Activated naive CD4-positive, alpha-beta T cell treated with anti-CD3 and anti-CD28 coated beads, Interleukin-2, amount 50 U/mL, for 72 hours (primary cell): ENCODE results near the gene TMEM37. TPM values are rescaled to one million over a fixed set of nuclear protein-coding genes. Genes with fewer than 3 reads are reported as not detected.

ENCODE experiments used
- ATAC-seq, 2 donors: fragments of 150-1000 bp; cut with Tn5 transposase; 2 replicates each; pipeline ENCODE4 v1.10.0; 2021; ENCODE audit warnings: mild to moderate bottlenecking in 2 of 2, moderate library complexity in 2 of 2
- DNase-seq, 2 donors: peaks; one replicate each; pipeline ENCODE4 v3.0.0; 2021 to 2022; ENCODE audit warnings: low spot score in 2 of 2
- H3K27ac Mint-ChIP-seq, 2 donors: one replicate each; pipeline ENCODE4 v1.8.0; 2022; ENCODE audit warnings: mild to moderate bottlenecking in 2 of 2, mixed read lengths in 2 of 2
- H3K36me3 Mint-ChIP-seq, 2 donors: one replicate each; pipeline ENCODE4 v1.8.0; 2022; ENCODE audit warnings: mixed read lengths in 2 of 2
- H3K9me3 Mint-ChIP-seq, 2 donors: one replicate each; pipeline ENCODE4 v1.8.0; 2022; ENCODE audit warnings: mixed read lengths in 2 of 2
- total RNA-seq, 2 donors: library from RNA; stranded (reverse); gene quantifications; one replicate each; pipeline ENCODE4 v1.2.3, GENCODE V29; 2022

TMEM37 gene
- total RNA-seq, 2 donors from 2014 or later: not detected

- Mint-ChIP-seq H3K27ac (no peak overlapping the region), H3K9me3 (no peaks in the 10 kb centered on the region), H3K36me3 (no peaks in the 10 kb centered on the region)
- ATAC-seq: no peak
- no peak for DNase-seq
Measured at GRCh38 chr2:119463990-119464389, 32.3 kb downstream of the TMEM37 start.

- ATAC-seq (no peak), DNase-seq (no peak)
- Mint-ChIP-seq H3K9me3 (no peaks in the 10 kb centered on the region), H3K27ac (no peak overlapping the region), H3K36me3 (no peaks in the 10 kb centered on the region)
Measured at GRCh38 chr2:119464981-119465380, 33.3 kb downstream of the TMEM37 start.

- no peaks in the 10 kb centered on the region for H3K9me3 Mint-ChIP-seq
- no peak overlapping the region for H3K27ac Mint-ChIP-seq
- ATAC-seq: no peak
- no peak for DNase-seq
- no peaks in the 10 kb centered on the region for H3K36me3 Mint-ChIP-seq
Measured at GRCh38 chr2:119465687-119466086, 34.0 kb downstream of the TMEM37 start.

GRCh38 chr2:119466373-119466772, 34.7 kb downstream of the TMEM37 start:
- no peak for ATAC-seq
- no peak for DNase-seq
- Mint-ChIP-seq H3K9me3 (no peaks in the 10 kb centered on the region), H3K36me3 (no peaks in the 10 kb centered on the region), H3K27ac (no peak overlapping the region)

GRCh38 chr2:119468154-119468955, 36.7 kb downstream of the TMEM37 start:
- H3K9me3 Mint-ChIP-seq: no peaks in the 10 kb centered on the region
- no peak for ATAC-seq

GRCh38 chr2:119469131-119469530, 37.5 kb downstream of the TMEM37 start:
- no peak for ATAC-seq
- no peak overlapping the region for H3K27ac Mint-ChIP-seq
- H3K36me3 Mint-ChIP-seq: no peaks in the 10 kb centered on the region
- no peak for DNase-seq
- H3K9me3 Mint-ChIP-seq: no peaks in the 10 kb centered on the region

More at GRCh38 chr2:119468154-119468955, 36.7 kb downstream of the TMEM37 start:
- DNase-seq: no peak
- H3K27ac Mint-ChIP-seq: no peak overlapping the region
- H3K36me3 Mint-ChIP-seq: no peaks in the 10 kb centered on the region

GRCh38 chr2:119469661-119470297, 38.1 kb downstream of the TMEM37 start:
- DNase-seq: no peak
- Mint-ChIP-seq H3K36me3 (no peaks in the 10 kb centered on the region), H3K27ac (no peak overlapping the region), H3K9me3 (no peaks in the 10 kb centered on the region)
- ATAC-seq: no peak

GRCh38 chr2:119472749-119473148, 41.1 kb downstream of the TMEM37 start:
- DNase-seq (no peak), ATAC-seq (no peak)

GRCh38 chr2:119473621-119474370, 42.1 kb downstream of the TMEM37 start:
- H3K36me3 Mint-ChIP-seq: no peaks in the 10 kb centered on the region

More at GRCh38 chr2:119472749-119473148, 41.1 kb downstream of the TMEM37 start:
- no peaks in the 10 kb centered on the region for H3K36me3 Mint-ChIP-seq
- H3K9me3 Mint-ChIP-seq: no peaks in the 10 kb centered on the region
- H3K27ac Mint-ChIP-seq: no peak overlapping the region

GRCh38 chr2:119474371-119475224, 42.9 kb downstream of the TMEM37 start:
- Mint-ChIP-seq H3K36me3 (no peaks in the 10 kb centered on the region), H3K27ac (no peak overlapping the region), H3K9me3 (no peaks in the 10 kb centered on the region)
- DNase-seq (no peak), ATAC-seq (no peak)

More at GRCh38 chr2:119473621-119474370, 42.1 kb downstream of the TMEM37 start:
- no peaks in the 10 kb centered on the region for H3K9me3 Mint-ChIP-seq
- H3K27ac Mint-ChIP-seq: no peak overlapping the region
- ATAC-seq (no peak), DNase-seq (no peak)

GRCh38 chr2:119475225-119475856, 43.7 kb downstream of the TMEM37 start:
- no peaks in the 10 kb centered on the region for H3K36me3 Mint-ChIP-seq
- no peak overlapping the region for H3K27ac Mint-ChIP-seq
- no peaks in the 10 kb centered on the region for H3K9me3 Mint-ChIP-seq
- no peak for DNase-seq
- no peak for ATAC-seq

- DNase-seq (no peak), ATAC-seq (no peak)
- Mint-ChIP-seq H3K36me3 (no peaks in the 10 kb centered on the region), H3K9me3 (no peaks in the 10 kb centered on the region), H3K27ac (no peak overlapping the region)
Measured at GRCh38 chr2:119475857-119476244, 44.2 kb downstream of the TMEM37 start.

GRCh38 chr2:119476301-119477112, 44.9 kb downstream of the TMEM37 start:
- Mint-ChIP-seq H3K36me3 (no peaks in the 10 kb centered on the region), H3K27ac (no peak overlapping the region), H3K9me3 (no peaks in the 10 kb centered on the region)
- ATAC-seq (peak; percentile 69 to 79), DNase-seq (peak in 1 of 2 donors; percentile 41)

- no peak for DNase-seq
- Mint-ChIP-seq H3K36me3 (no peaks in the 10 kb centered on the region), H3K9me3 (no peaks in the 10 kb centered on the region), H3K27ac (no peak overlapping the region)
- no peak for ATAC-seq
Measured at GRCh38 chr2:119477113-119477505, 45.5 kb downstream of the TMEM37 start.

GRCh38 chr2:119478188-119478977, 46.7 kb downstream of the TMEM37 start:
- no peaks in the 10 kb centered on the region for H3K9me3 Mint-ChIP-seq
- ATAC-seq (no peak), DNase-seq (no peak)
- no peak overlapping the region for H3K27ac Mint-ChIP-seq
- no peaks in the 10 kb centered on the region for H3K36me3 Mint-ChIP-seq
